GM12801 (cell line): Measurements from ENCODE around the gene ERC1.

Source experiments
- CTCF ChIP-seq: IDR thresholded peaks from one replicate; pipeline ENCODE4 v1.5.1; 2011; ENCODE audit warnings: control low read depth; ENCODE audit not compliant: insufficient read length; ENCODE audit errors: extremely low read depth

Gene ERC1

GRCh38 chr12:1453810-1454209 lies 462.8 kb downstream of the ERC1 start:
- no peak for TF ChIP-seq CTCF

GRCh38 chr12:1456885-1457284 lies 465.9 kb downstream of the ERC1 start:
- TF ChIP-seq CTCF: no peak

GRCh38 chr12:1457901-1458300 lies 466.9 kb downstream of the ERC1 start:
- TF ChIP-seq CTCF: no peak

GRCh38 chr12:1459339-1459738 lies 468.3 kb downstream of the ERC1 start:
- TF ChIP-seq CTCF: no peak

- no peak for TF ChIP-seq CTCF
Measured at GRCh38 chr12:1463073-1463905, 472.3 kb downstream of the ERC1 start.

GRCh38 chr12:1464925-1465324 lies 473.9 kb downstream of the ERC1 start:
- TF ChIP-seq CTCF: no peak

GRCh38 chr12:1465990-1466389 lies 475.0 kb downstream of the ERC1 start:
- no peak for TF ChIP-seq CTCF
